PC-9 (cell line): Measurements from ENCODE around the gene APOBR. TPM values are rescaled to one million over a fixed set of nuclear protein-coding genes. Genes with fewer than 3 reads are reported as not detected.

Source experiments
- BruUV-seq: library from RNA; stranded (reverse); fragments of 400-500 nt; replicated peaks from 2 replicates; lab custom pipeline; 2021; lab: Mats Ljungman, UMichigan
- CTCF ChIA-PET: fragments of 300-600 bp; sonication (Branson Sonifier 250); formaldehyde crosslinking; loops from one replicate; lab custom pipeline; 2022; ENCODE audit warnings: antibody characterized with exemption; lab: Charles Lee
- POLR2A ChIA-PET: fragments of 300-600 bp; sonication (Branson Sonifier 250); formaldehyde crosslinking; loops from one replicate; lab custom pipeline; 2022; ENCODE audit warnings: antibody characterized with exemption; ENCODE audit not compliant: unreplicated experiment; lab: Charles Lee
- DNase-seq, 2 experiments: peaks; one replicate each; pipeline versions ENCODE4 v3.0.0 to v3.0.0-alpha.2; 2015 to 2022; ENCODE audit warnings: mixed read lengths in 1 of 2
- H2AFZ ChIP-seq: fragments of 200-600 bp; sonication (generic); 2 replicates; pipeline ENCODE4 v1.8.1; 2017; ENCODE audit warnings: antibody characterized with exemption
- H3F3A ChIP-seq: fragments of 200-600 bp; sonication (generic); 2 replicates; pipeline ENCODE4 v1.8.1; 2017; ENCODE audit warnings: antibody characterized with exemption, mild to moderate bottlenecking, low read depth; ENCODE audit not compliant: insufficient read depth
- H3K27ac ChIP-seq: fragments of 200-600 bp; sonication (generic); 2 replicates; pipeline ENCODE4 v1.6.1; 2016; ENCODE audit warnings: mixed run types
- H3K27me3 ChIP-seq: fragments of 200-600 bp; sonication (generic); 2 replicates; pipeline ENCODE4 v1.6.1; 2016; ENCODE audit warnings: low read depth, mixed run types; ENCODE audit not compliant: insufficient read depth
- H3K36me3 ChIP-seq: fragments of 200-600 bp; sonication (generic); 2 replicates; pipeline ENCODE4 v1.6.1; 2016; ENCODE audit warnings: low read depth, mixed run types
- H3K4me1 ChIP-seq: fragments of 200-600 bp; sonication (generic); replicated peaks from 2 replicates; pipeline ENCODE4 v1.6.1; 2016; ENCODE audit warnings: mixed run types; ENCODE audit not compliant: insufficient read depth
- H3K4me2 ChIP-seq: fragments of 200-600 bp; sonication (generic); 2 replicates; pipeline ENCODE4 v1.6.1; 2017; ENCODE audit warnings: mixed run types
- H3K4me3 ChIP-seq: fragments of 200-600 bp; sonication (generic); 2 replicates; pipeline ENCODE4 v1.6.1; 2016; ENCODE audit warnings: mixed run types
- H3K79me2 ChIP-seq: fragments of 200-600 bp; sonication (generic); 2 replicates; pipeline ENCODE4 v1.6.1; 2017; ENCODE audit warnings: low read depth, mixed run types
- H3K9me2 ChIP-seq: fragments of 200-600 bp; sonication (generic); 2 replicates; pipeline ENCODE4 v1.8.1; 2017; ENCODE audit warnings: mild to moderate bottlenecking; ENCODE audit not compliant: insufficient read depth
- H3K9me3 ChIP-seq: fragments of 200-600 bp; sonication (generic); 2 replicates; pipeline ENCODE4 v1.8.1; 2016; ENCODE audit warnings: low read depth; ENCODE audit not compliant: insufficient read depth
- H4K20me1 ChIP-seq: fragments of 200-600 bp; sonication (generic); 2 replicates; pipeline ENCODE4 v1.8.1; 2017; ENCODE audit not compliant: insufficient read depth
- EZH2 ChIP-seq: fragments of 200-600 bp; sonication (generic); IDR thresholded peaks from 2 replicates; pipeline ENCODE4 v1.8.0; 2017; ENCODE audit warnings: antibody characterized with exemption, low read depth
- intact Hi-C: fragments of 100-400 bp; cut with micrococcal nuclease; formaldehyde crosslinking; loops from one replicate; pipeline ENCODE4 v1.10.0; 2022; ENCODE audit not compliant: unreplicated experiment
- total RNA-seq: library from RNA; stranded (reverse); gene quantifications from 2 replicates; pipeline ENCODE4 v1.2.3, GENCODE V29; 2021
- TF ChIP-seq, protein P1 (sequence below): fragments of 200-600 bp; sonication (generic); conservative IDR thresholded peaks from 2 replicates; pipeline ENCODE4 v1.6.1; 2017; ENCODE audit warnings: mixed run types, antibody characterized with exemption, mild to moderate bottlenecking, moderate library complexity

APOBR gene
- total RNA-seq, 1 experiment from 2014 or later = 2.4 TPM

DNA sequence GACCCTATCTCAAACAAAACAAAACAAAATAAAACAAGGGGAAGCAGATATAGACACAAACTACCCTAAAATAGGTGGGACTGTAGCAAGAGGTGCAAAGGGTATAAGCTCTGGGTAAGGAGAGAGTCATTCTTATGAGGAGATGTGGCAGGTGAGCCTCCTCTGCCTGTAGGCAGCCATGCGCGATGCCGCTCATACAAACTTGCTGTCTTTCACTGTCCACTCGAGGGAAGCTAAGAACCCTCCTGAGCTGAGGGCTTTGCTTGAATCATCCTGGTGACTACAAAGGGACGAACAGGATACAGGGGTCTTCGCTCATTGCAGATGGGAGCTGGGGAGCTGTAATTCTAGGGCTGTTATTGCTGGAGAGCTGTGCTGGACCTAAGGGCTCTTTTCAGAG, 27.0 kb downstream of the APOBR start:
- Histone ChIP-seq H4K20me1 (no peaks in the 10 kb centered on the region), H3K4me1 (peaks cover 17% of the 10 kb centered on the region), H3K79me2 (no peaks in the 10 kb centered on the region), H2AFZ (no peak overlapping the region), H3K27me3 (no peaks in the 10 kb centered on the region), H3K27ac (no peak overlapping the region), H3K4me3 (no peak overlapping the region), H3K4me2 (no peak overlapping the region), H3K9me3 (no peaks in the 10 kb centered on the region), H3F3A (peaks cover 8% of the 10 kb centered on the region; the same call in 1 of the 2 replicates), H3K9me2 (no peaks in the 10 kb centered on the region), H3K36me3 (no peaks in the 10 kb centered on the region)
- TF ChIP-seq, protein P1, sequence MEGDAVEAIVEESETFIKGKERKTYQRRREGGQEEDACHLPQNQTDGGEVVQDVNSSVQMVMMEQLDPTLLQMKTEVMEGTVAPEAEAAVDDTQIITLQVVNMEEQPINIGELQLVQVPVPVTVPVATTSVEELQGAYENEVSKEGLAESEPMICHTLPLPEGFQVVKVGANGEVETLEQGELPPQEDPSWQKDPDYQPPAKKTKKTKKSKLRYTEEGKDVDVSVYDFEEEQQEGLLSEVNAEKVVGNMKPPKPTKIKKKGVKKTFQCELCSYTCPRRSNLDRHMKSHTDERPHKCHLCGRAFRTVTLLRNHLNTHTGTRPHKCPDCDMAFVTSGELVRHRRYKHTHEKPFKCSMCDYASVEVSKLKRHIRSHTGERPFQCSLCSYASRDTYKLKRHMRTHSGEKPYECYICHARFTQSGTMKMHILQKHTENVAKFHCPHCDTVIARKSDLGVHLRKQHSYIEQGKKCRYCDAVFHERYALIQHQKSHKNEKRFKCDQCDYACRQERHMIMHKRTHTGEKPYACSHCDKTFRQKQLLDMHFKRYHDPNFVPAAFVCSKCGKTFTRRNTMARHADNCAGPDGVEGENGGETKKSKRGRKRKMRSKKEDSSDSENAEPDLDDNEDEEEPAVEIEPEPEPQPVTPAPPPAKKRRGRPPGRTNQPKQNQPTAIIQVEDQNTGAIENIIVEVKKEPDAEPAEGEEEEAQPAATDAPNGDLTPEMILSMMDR = no peak
- no peak for TF ChIP-seq EZH2
- intact Hi-C loops = no loop called here
- POLR2A ChIA-PET = no interaction called here
- no TSS peak for BruUV-seq
- DNase-seq = no peak
- CTCF ChIA-PET = no interaction called here

DNA sequence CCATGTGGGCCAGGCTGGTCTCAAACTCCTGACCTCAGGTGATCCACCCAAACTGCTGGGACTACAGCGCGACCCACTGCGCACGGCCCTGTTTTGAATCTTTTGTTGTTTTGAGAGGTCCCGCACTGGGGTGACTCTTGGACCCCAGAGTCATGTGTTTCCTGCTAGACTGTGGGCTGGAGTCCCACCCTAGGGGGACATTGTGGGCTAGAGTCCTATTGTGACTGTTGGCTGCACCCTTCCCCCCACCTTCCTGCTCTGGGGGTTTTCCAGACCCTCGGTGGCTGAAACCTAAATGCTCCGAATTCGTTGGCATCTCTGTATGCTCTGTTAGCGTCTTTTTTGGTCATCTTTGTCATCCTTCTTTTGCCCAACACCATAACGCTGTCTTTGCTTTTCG, 28.3 kb downstream of the APOBR start:
- no peak overlapping the region for H3K4me3 ChIP-seq
- no peak overlapping the region for H3K4me2 ChIP-seq
- H3K79me2 ChIP-seq = no peaks in the 10 kb centered on the region
- no peaks in the 10 kb centered on the region for H3K9me3 ChIP-seq
- intact Hi-C loops = no loop called here
- TF ChIP-seq EZH2 = no peak
- TF ChIP-seq, protein P1 = no peak
- DNase-seq = no peak
- peaks cover 19% of the 10 kb centered on the region; the same call in 1 of the 2 replicates for H3F3A ChIP-seq
- ChIA-PET POLR2A (no interaction called here), CTCF (no interaction called here)
- H3K36me3 ChIP-seq = no peaks in the 10 kb centered on the region
- H3K4me1 ChIP-seq = peaks cover 28% of the 10 kb centered on the region
- H3K9me2 ChIP-seq = no peaks in the 10 kb centered on the region
- H3K27me3 ChIP-seq = no peaks in the 10 kb centered on the region
- H3K27ac ChIP-seq = no peak overlapping the region
- BruUV-seq = no TSS peak
- H2AFZ ChIP-seq = no peak overlapping the region
- H4K20me1 ChIP-seq = no peaks in the 10 kb centered on the region

DNA sequence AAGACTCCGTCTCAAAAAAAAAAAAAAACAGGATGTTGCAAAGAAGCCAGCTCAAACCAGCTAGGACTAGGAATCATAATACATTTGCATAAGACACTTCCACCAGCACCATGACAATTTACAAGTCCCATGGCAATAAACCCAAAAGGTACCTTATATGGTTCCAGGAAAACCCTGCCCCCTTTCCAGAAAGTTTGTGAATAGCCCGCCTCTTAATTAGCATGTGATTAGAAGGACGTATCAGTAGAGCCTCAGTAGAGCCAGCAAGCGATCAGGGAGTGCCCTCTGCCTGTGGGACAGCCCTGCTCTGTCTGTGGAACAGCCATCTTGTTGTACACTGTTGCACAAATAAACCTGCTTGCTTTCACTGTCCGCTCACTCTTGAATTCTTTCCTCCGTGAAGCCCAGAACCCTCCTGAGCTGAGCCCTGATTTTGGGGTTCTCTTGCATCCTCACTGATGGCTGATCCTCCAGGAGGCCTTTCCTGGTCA, 30.3 kb downstream of the APOBR start:
- H3K79me2 ChIP-seq = no peaks in the 10 kb centered on the region
- H3K36me3 ChIP-seq = no peaks in the 10 kb centered on the region
- no peak overlapping the region for H2AFZ ChIP-seq
- peaks cover 32% of the 10 kb centered on the region; the same call in 1 of the 2 replicates for H3F3A ChIP-seq
- no peak for DNase-seq
- no peaks in the 10 kb centered on the region for H3K9me3 ChIP-seq
- ChIA-PET CTCF (no interaction called here), POLR2A (interaction anchor here (0.6 kb wide), 2 partner anchors 300 to 1402 kb away, joined by 5 to 10 read pairs; no protein-coding TSS in a partner anchor)
- H3K4me3 ChIP-seq = no peak overlapping the region
- no peaks in the 10 kb centered on the region for H4K20me1 ChIP-seq
- H3K27ac ChIP-seq = no peak overlapping the region
- BruUV-seq = no TSS peak
- no peaks in the 10 kb centered on the region for H3K9me2 ChIP-seq
- H3K27me3 ChIP-seq = no peaks in the 10 kb centered on the region
- intact Hi-C loops = loop anchor here (5.0 kb wide), 1 partner anchor 32 kb away; the partner anchor contains the start of genes APOBR and CLN3
- H3K4me2 ChIP-seq = no peak overlapping the region
- TF ChIP-seq, protein P1 = no peak
- no peak for TF ChIP-seq EZH2
- peaks cover 48% of the 10 kb centered on the region for H3K4me1 ChIP-seq
